Naive thymus-derived CD4-positive, alpha-beta T cell (primary cell): ENCODE results near the gene PNMA1. TPM values are rescaled to one million over a fixed set of nuclear protein-coding genes. Genes with fewer than 3 reads are reported as not detected.

ENCODE experiments used
- ATAC-seq: fragments of 150-1000 bp; cut with Tn5 transposase; 2 replicates; pipeline ENCODE4 v1.10.0; 2021; ENCODE audit warnings: mild to moderate bottlenecking, moderate library complexity
- CTCF ChIA-PET: fragments of 350-600 bp; sonication (Branson Sonifier 250); formaldehyde crosslinking; loops from one replicate; lab custom pipeline; 2021; ENCODE audit warnings: antibody characterized with exemption; lab: Charles Lee
- POLR2A ChIA-PET: fragments of 350-600 bp; sonication (Branson Sonifier 250); formaldehyde crosslinking; loops from one replicate; lab custom pipeline; 2021; ENCODE audit warnings: antibody characterized with exemption, inconsistent platforms; lab: Charles Lee
- DNase-seq, 9 donors: peaks; one replicate each; pipeline versions ENCODE4 v3.0.0 to v3.0.0-alpha.2; 2020 to 2022; ENCODE audit warnings: mixed read lengths in 1 of 9
- H3K27ac ChIP-seq: one replicate; pipeline ENCODE4 v1.7.0; 2013; ENCODE audit warnings: mild to moderate bottlenecking, low read depth, low read length, moderate library complexity
- H3K27me3 ChIP-seq, 2 donors: one replicate each; pipeline ENCODE4 v1.7.0; 2013; ENCODE audit warnings: low read length in 2 of 2, mild to moderate bottlenecking in 2 of 2, moderate library complexity in 2 of 2; ENCODE audit not compliant: control insufficient read depth in 2 of 2, insufficient read depth in 2 of 2
- H3K36me3 ChIP-seq, 3 experiments: 1 replicate in 2 of 3; 2 replicates in 1 of 3; pipeline ENCODE4 v1.7.0; 2013; ENCODE audit warnings: low read length in 3 of 3, mild to moderate bottlenecking in 3 of 3, moderate library complexity in 1 of 3; ENCODE audit not compliant: insufficient read depth in 3 of 3, control insufficient read depth in 2 of 3
- H3K4me1 ChIP-seq, 2 donors: one replicate each; pipeline ENCODE4 v1.7.0; 2013; ENCODE audit warnings: low read length in 2 of 2, mild to moderate bottlenecking in 2 of 2, moderate library complexity in 1 of 2; ENCODE audit not compliant: control insufficient read depth in 2 of 2, insufficient read depth in 2 of 2
- H3K4me3 ChIP-seq: 2 replicates; pipeline ENCODE4 v1.7.0; 2013; ENCODE audit warnings: mild to moderate bottlenecking, low read length
- H3K9me3 ChIP-seq, 3 experiments: 1 replicate in 2 of 3; 2 replicates in 1 of 3; pipeline ENCODE4 v1.7.0; 2013; ENCODE audit warnings: low read length in 3 of 3; ENCODE audit not compliant: control insufficient read depth in 2 of 3
- H3K27ac Mint-ChIP-seq, 9 donors: one replicate each; pipeline ENCODE4 v1.8.0; 2020 to 2022; ENCODE audit warnings: mixed read lengths in 9 of 9, mild to moderate bottlenecking in 8 of 9, moderate library complexity in 5 of 9, inconsistent platforms in 2 of 9
- H3K27me3 Mint-ChIP-seq, 5 donors: one replicate each; pipeline ENCODE4 v1.8.0; 2021 to 2022; ENCODE audit warnings: mixed read lengths in 5 of 5, mild to moderate bottlenecking in 1 of 5
- H3K36me3 Mint-ChIP-seq, 5 donors: one replicate each; pipeline ENCODE4 v1.8.0; 2020 to 2022; ENCODE audit warnings: mixed read lengths in 5 of 5, mild to moderate bottlenecking in 3 of 5, inconsistent platforms in 1 of 5
- H3K4me1 Mint-ChIP-seq, 7 donors: one replicate each; pipeline ENCODE4 v1.8.0; 2020 to 2022; ENCODE audit warnings: mixed read lengths in 7 of 7, mild to moderate bottlenecking in 3 of 7, inconsistent platforms in 1 of 7
- H3K4me3 Mint-ChIP-seq, 10 donors: one replicate each; pipeline ENCODE4 v1.8.0; 2020 to 2022; ENCODE audit warnings: mild to moderate bottlenecking in 10 of 10, mixed read lengths in 10 of 10, moderate library complexity in 6 of 10, inconsistent platforms in 2 of 10
- H3K9me3 Mint-ChIP-seq, 11 donors: one replicate each; pipeline ENCODE4 v1.8.0; 2020 to 2022; ENCODE audit warnings: mixed read lengths in 11 of 11, mild to moderate bottlenecking in 4 of 11, inconsistent platforms in 1 of 11, moderate library complexity in 1 of 11
- intact Hi-C, 2 donors: fragments of 100-400 bp; cut with micrococcal nuclease; formaldehyde crosslinking; loops; one replicate each; pipeline ENCODE4 v1.15.1; 2023
- polyA plus RNA-seq, 2 donors: library from polyadenylated mRNA; unstranded; fragments of 300-500 nt; fragmentation: Illumina TruSeq; gene quantifications; one replicate each; pipeline ENCODE4 v1.2.3, GENCODE V29; 2021
- total RNA-seq, 6 experiments: library from RNA in 5 of 6; stranded (reverse) in 5 of 6; gene quantifications; 1 replicate in 5 of 6; 2 replicates in 1 of 6; pipeline ENCODE4 v1.2.3 and lab custom pipeline; 2021 to 2026

Gene PNMA1
- total and polyA plus RNA-seq, 7 experiments from 2014 or later, result 21.6 to 44.0 (median 39.3) TPM

- intact Hi-C loops, result no loop called here
- Histone ChIP-seq H3K27ac (no peak overlapping the region), H3K27me3 (no peaks in the 10 kb centered on the region), H3K4me1 (no peaks in the 10 kb centered on the region), H3K36me3 (no peaks in the 10 kb centered on the region), H3K9me3 (no peaks in the 10 kb centered on the region), H3K4me3 (no peak overlapping the region)
- H3K36me3 Mint-ChIP-seq, result peaks cover 4 to 18% (median 13%) of the 10 kb centered on the region in 5 donors
- ChIA-PET POLR2A (no interaction called here), CTCF (no interaction called here)
- H3K27ac Mint-ChIP-seq, result peak overlapping the region in 1 of 9 donors; percentile 40
- H3K4me1 Mint-ChIP-seq, result peaks cover 0 to 28% (median 0%) of the 10 kb centered on the region in 7 donors
- H3K9me3 Mint-ChIP-seq, result no peaks in the 10 kb centered on the region
- no peak for ATAC-seq
- H3K27me3 Mint-ChIP-seq, result no peaks in the 10 kb centered on the region
- no peak for DNase-seq
- H3K4me3 Mint-ChIP-seq, result peak overlapping the region in 1 of 10 donors; percentile 35
These were observed 17.5 kb downstream of the PNMA1 start for GRCh38 chr14:73696466-73697400.

- ATAC-seq (no peak), DNase-seq (no peak)
- Mint-ChIP-seq H3K27me3 (no peaks in the 10 kb centered on the region), H3K9me3 (no peaks in the 10 kb centered on the region), H3K4me3 (no peak overlapping the region), H3K27ac (peak overlapping the region in 1 of 9 donors; percentile 24), H3K36me3 (peaks cover 4 to 18% (median 13%) of the 10 kb centered on the region in 5 donors), H3K4me1 (peaks cover 0 to 25% (median 0%) of the 10 kb centered on the region in 7 donors)
- no peaks in the 10 kb centered on the region for H3K27me3 ChIP-seq
- ChIA-PET POLR2A (no interaction called here), CTCF (no interaction called here)
- no peak overlapping the region for H3K27ac ChIP-seq
- no peak overlapping the region for H3K4me3 ChIP-seq
- no peaks in the 10 kb centered on the region for H3K36me3 ChIP-seq
- H3K4me1 ChIP-seq, result no peaks in the 10 kb centered on the region
- no peaks in the 10 kb centered on the region for H3K9me3 ChIP-seq
- intact Hi-C loops, result no loop called here
These were observed 18.2 kb downstream of the PNMA1 start for GRCh38 chr14:73695997-73696396.

GRCh38 chr14:73695082-73695481 is 19.1 kb downstream of the PNMA1 start:
- H3K4me1 ChIP-seq, result no peaks in the 10 kb centered on the region
- H3K4me3 ChIP-seq, result no peak overlapping the region
- Mint-ChIP-seq H3K9me3 (no peaks in the 10 kb centered on the region), H3K4me3 (no peak overlapping the region), H3K27me3 (no peaks in the 10 kb centered on the region), H3K27ac (no peak overlapping the region), H3K4me1 (peaks cover 0 to 18% (median 0%) of the 10 kb centered on the region in 7 donors), H3K36me3 (peaks cover 4 to 18% (median 13%) of the 10 kb centered on the region in 5 donors)
- intact Hi-C loops, result no loop called here
- no peaks in the 10 kb centered on the region for H3K27me3 ChIP-seq
- H3K9me3 ChIP-seq, result no peaks in the 10 kb centered on the region
- no peaks in the 10 kb centered on the region for H3K36me3 ChIP-seq
- DNase-seq, result no peak
- ChIA-PET POLR2A (interaction anchor here (1.0 kb wide), 1 partner anchor 16 kb away, joined by 3 read pairs; no protein-coding TSS in a partner anchor), CTCF (no interaction called here)
- no peak overlapping the region for H3K27ac ChIP-seq
- ATAC-seq, result no peak

- H3K27ac Mint-ChIP-seq, result peak overlapping the region in 1 of 9 donors; percentile 57
- H3K36me3 Mint-ChIP-seq, result peaks cover 4 to 18% (median 13%) of the 10 kb centered on the region in 5 donors
- H3K27ac ChIP-seq, result no peak overlapping the region
- peaks cover 0 to 18% (median 0%) of the 10 kb centered on the region in 7 donors for H3K4me1 Mint-ChIP-seq
- intact Hi-C loops, result no loop called here
- no peaks in the 10 kb centered on the region for H3K27me3 ChIP-seq
- H3K4me1 ChIP-seq, result no peaks in the 10 kb centered on the region
- ChIA-PET CTCF (no interaction called here), POLR2A (no interaction called here)
- no peaks in the 10 kb centered on the region for H3K27me3 Mint-ChIP-seq
- H3K36me3 ChIP-seq, result no peaks in the 10 kb centered on the region
- DNase-seq (no peak), ATAC-seq (no peak)
- H3K4me3 Mint-ChIP-seq, result no peak overlapping the region
- H3K9me3 Mint-ChIP-seq, result no peaks in the 10 kb centered on the region
- no peaks in the 10 kb centered on the region for H3K9me3 ChIP-seq
- H3K4me3 ChIP-seq, result no peak overlapping the region
These were observed 20.1 kb downstream of the PNMA1 start for GRCh38 chr14:73694083-73694482.

- Histone ChIP-seq H3K9me3 (no peaks in the 10 kb centered on the region), H3K4me3 (no peak overlapping the region), H3K36me3 (no peaks in the 10 kb centered on the region), H3K4me1 (no peaks in the 10 kb centered on the region), H3K27ac (no peak overlapping the region), H3K27me3 (no peaks in the 10 kb centered on the region)
- peaks cover 0 to 3% (median 0%) of the 10 kb centered on the region in 7 donors for H3K4me1 Mint-ChIP-seq
- intact Hi-C loops, result no loop called here
- DNase-seq (no peak), ATAC-seq (no peak)
- H3K9me3 Mint-ChIP-seq, result no peaks in the 10 kb centered on the region
- no peaks in the 10 kb centered on the region for H3K27me3 Mint-ChIP-seq
- H3K27ac Mint-ChIP-seq, result no peak overlapping the region
- CTCF ChIA-PET, result interaction anchor here (0.7 kb wide), 1 partner anchor 959 kb away, joined by 3 read pairs; no protein-coding TSS in a partner anchor
- POLR2A ChIA-PET, result interaction anchor here (0.7 kb wide), 1 partner anchor 1084 kb away, joined by 3 read pairs; no protein-coding TSS in a partner anchor
- peaks cover 0 to 15% (median 0%) of the 10 kb centered on the region in 5 donors for H3K36me3 Mint-ChIP-seq
- H3K4me3 Mint-ChIP-seq, result no peak overlapping the region
These were observed 27.3 kb downstream of the PNMA1 start for GRCh38 chr14:73686901-73687300.

GRCh38 chr14:73685328-73685727 is 28.9 kb downstream of the PNMA1 start:
- no peak overlapping the region for H3K27ac ChIP-seq
- H3K4me1 Mint-ChIP-seq, result peaks cover 0 to 3% (median 0%) of the 10 kb centered on the region in 7 donors
- peaks cover 0 to 15% (median 0%) of the 10 kb centered on the region in 5 donors for H3K36me3 Mint-ChIP-seq
- no peak overlapping the region for H3K4me3 Mint-ChIP-seq
- H3K27me3 Mint-ChIP-seq, result no peaks in the 10 kb centered on the region
- no peaks in the 10 kb centered on the region for H3K36me3 ChIP-seq
- no peaks in the 10 kb centered on the region for H3K9me3 ChIP-seq
- H3K4me1 ChIP-seq, result no peaks in the 10 kb centered on the region
- DNase-seq (no peak), ATAC-seq (no peak)
- no peak overlapping the region for H3K27ac Mint-ChIP-seq
- H3K9me3 Mint-ChIP-seq, result no peaks in the 10 kb centered on the region
- POLR2A ChIA-PET, result no interaction called here
- intact Hi-C loops, result no loop called here
- no peak overlapping the region for H3K4me3 ChIP-seq
- H3K27me3 ChIP-seq, result no peaks in the 10 kb centered on the region
- CTCF ChIA-PET, result no interaction called here
